Measurements from ENCODE around the gene DIDO1.

DNA sequence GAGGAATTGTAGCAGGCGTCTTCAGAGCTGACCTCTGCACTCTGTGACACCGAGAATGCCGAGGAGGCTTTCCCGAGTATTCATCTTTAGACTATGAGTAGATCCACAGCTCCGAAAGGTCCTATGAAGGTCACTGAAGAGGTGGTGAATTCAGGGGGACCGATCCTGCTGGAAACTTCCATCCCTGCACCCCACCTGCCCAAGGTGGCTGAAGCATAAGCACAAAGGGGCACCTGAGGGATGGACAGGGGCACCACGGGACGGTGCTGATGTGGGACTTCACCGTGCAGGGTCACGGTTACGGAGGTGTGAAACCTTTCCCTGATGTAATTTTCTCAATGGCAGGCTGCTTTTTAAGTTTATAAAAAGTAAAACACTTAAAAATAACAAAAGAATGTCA is 24.4 kb downstream of the DIDO1 start:
- TF ChIP-seq, protein P1, sequence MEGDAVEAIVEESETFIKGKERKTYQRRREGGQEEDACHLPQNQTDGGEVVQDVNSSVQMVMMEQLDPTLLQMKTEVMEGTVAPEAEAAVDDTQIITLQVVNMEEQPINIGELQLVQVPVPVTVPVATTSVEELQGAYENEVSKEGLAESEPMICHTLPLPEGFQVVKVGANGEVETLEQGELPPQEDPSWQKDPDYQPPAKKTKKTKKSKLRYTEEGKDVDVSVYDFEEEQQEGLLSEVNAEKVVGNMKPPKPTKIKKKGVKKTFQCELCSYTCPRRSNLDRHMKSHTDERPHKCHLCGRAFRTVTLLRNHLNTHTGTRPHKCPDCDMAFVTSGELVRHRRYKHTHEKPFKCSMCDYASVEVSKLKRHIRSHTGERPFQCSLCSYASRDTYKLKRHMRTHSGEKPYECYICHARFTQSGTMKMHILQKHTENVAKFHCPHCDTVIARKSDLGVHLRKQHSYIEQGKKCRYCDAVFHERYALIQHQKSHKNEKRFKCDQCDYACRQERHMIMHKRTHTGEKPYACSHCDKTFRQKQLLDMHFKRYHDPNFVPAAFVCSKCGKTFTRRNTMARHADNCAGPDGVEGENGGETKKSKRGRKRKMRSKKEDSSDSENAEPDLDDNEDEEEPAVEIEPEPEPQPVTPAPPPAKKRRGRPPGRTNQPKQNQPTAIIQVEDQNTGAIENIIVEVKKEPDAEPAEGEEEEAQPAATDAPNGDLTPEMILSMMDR (conservative IDR thresholded peaks at IDR 0.05; ENCODE audit: low read length): no peak
- no peak for TF ChIP-seq EZH2phosphoT487 (IDR thresholded peaks at IDR 0.05; ENCODE audit: borderline replicate concordance, low read depth, low read length)
